Non-pigmented ciliary epithelial cell (primary cell): Measurements from ENCODE around the gene TSPAN14.
"Not testable (repeated sequence)": the region's sequence is repeated elsewhere in the genome, so short reads cannot be mapped to it uniquely, and the experiment has no call there.

Experiments
- DNase-seq: peaks from one replicate; pipeline ENCODE4 v3.0.0-alpha.2; 2010; ENCODE audit warnings: low read depth

Gene TSPAN14

DNA sequence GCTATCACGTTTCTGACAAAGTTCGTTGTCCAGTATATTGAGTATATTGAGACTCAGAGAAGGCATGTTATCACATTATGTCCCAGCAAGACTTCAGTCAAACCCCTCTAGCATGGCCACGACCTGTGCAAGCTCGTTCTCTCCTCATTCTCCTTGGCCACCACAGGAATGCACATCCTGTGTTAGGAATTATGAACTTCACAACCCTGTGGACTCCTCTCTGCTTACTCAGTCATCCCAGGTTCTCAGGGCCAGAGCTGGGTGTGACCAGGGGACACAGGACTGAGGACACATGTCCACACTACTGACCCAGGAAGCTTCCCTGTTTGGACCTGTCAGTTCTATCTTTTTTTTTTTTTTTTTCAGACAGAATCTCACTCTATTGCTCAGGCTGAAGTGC lies 87.9 kb downstream of the TSPAN14 start:
- peak; percentile 27 for DNase-seq

DNA sequence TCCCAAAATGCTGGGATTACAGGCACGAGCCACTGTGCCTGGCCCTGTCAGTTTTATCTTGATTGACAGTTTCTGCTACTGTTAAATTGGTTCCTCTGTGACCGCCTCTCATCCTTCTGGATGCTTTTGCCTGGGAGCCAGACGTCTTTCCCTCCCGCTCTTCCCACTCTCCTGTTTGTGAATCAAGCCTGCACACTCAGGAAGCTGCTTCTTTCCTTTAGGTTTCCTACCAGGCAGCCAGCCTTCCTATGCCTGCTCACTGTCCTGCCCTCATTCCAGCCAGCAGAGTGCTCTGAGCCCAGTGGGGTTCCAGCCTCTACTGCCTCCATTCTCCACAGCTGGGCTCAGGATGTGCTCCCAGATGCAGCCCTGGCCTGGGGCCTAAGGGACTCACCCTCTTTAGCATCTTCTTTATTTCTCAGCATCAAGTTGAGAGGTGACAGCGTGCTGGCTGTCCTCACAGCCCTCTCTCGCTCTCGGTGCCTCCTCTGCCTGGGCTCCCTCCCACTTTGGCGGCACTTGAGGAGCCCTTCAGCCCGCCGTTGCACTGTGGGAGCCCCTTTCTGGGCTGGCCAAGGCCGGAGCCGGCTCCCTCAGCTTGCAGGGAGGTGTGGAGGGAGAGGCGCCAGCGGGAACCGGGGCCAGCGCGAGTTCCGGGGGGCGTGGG lies 88.7 kb downstream of the TSPAN14 start:
- no peak for DNase-seq

DNA sequence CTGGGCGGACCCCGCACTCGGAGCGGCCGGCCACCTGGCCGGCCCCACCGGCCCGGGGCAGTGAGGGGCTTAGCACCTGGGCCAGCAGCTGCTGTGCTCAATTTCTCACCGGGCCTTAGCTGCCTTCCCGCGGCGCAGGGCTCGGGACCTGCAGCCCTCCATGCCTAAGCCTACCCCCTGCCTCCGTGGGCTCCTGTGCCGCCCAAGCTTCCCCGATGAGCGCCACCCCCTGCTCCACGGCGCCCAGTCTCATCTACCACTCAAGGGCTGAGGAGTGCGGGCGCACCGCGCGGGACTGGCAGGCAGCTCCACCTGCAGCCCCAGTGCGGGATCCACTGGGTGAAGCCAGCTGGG lies 89.2 kb downstream of the TSPAN14 start:
- DNase-seq = not testable (repeated sequence)

DNA sequence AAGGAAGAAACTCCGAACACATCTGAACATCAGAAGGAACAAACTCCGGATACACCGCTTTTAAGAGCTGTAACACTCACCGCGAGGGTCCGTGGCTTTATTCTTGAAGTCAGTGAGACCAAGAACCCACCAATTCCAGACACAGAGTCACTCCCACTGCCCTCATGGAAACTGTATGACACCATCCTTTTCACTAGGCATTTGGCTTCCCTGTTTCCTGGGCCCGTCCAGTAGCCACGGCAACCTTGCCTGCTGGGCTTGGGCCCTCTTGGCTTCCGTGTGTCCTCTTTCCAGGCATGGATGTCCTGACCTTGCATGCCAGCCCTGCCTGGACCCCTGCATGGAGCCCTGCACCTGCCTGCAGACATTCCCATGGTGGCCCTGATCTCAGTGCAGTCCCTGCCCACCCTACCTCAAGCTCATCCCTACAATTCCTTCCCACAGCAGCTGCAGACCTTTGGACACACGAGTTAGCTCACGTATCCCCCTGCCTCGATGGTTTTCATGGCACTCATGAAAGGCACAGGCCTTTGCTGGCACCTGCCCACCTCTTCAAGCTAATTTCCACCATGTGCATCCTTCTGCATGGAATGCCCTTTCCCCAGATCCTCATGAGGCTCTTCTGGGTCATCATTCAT lies 90.3 kb downstream of the TSPAN14 start:
- DNase-seq = no peak

DNA sequence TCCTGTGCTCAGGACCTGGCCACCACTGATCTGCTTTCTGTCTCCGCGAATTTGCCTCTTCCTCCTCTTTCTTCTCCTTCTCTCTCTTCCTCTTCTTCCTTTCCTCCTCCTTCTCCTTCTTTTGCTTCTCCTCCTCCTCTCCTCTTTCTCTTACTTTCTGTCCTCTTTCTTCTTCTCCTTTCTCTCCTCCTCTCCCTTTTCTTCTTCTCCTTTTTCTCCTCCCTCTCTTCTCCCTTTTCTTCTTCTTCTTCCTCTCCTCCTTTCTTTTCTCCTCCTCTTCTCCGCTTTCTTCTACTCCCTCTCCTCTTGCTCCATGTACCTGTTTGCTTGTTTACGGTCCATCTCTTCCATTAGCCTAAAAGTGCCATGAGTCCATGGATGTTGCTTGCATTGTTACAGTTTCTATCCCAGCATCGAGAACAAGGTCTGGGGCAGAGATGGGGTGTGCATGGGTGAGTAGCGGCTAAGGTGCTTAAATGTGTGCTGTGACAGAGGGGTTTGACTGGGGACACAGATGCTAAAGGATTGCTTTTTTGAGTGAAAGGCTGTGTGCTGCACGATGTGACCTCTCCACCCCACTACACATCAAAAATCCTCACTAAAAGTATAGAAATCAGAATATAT lies 91.3 kb downstream of the TSPAN14 start:
- no peak for DNase-seq

DNA sequence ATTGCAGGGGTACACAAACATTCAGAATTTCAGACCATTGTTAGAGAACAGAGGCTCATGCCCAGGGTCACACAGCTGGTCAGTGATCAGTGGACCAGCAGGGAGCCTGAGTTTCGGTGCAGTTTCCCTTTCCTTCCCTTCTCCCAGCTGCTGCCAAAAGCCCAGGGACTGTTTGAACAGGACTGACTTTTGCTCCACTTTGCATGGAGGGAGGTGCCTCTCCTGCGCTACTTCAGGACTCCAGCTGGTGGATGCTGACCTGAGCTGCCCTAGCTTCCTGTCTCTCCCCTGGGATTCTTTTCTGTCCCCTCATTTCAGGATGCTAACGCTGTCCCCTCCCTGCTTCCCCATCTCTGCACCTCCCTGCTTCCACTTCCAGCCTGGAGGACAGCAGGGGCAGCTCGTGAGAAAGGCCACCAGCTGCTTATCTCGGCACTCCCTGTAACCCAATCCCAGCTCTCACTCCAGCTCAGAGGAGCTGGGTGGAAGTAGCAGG lies 98.1 kb downstream of the TSPAN14 start:
- DNase-seq = no peak

DNA sequence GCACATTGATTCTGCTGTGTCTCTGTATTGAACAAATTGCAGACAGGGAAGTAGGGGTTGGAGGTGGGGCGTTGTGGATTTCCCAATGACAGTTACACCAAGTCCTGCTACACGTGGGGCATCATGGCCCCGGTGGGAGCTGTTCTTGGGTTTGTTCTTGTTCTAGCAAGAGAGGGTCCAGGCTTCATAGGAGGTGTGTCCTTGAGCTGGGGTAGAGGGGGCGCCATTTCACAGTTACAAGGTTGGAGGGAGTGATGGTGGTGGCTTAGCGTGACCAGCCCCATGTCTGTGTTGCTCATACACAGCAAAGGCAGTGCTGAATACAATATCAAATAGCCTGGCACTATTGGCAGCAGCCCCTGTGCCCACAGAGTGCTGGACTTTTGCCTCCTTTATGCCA lies 99.3 kb downstream of the TSPAN14 start:
- no peak for DNase-seq

DNA sequence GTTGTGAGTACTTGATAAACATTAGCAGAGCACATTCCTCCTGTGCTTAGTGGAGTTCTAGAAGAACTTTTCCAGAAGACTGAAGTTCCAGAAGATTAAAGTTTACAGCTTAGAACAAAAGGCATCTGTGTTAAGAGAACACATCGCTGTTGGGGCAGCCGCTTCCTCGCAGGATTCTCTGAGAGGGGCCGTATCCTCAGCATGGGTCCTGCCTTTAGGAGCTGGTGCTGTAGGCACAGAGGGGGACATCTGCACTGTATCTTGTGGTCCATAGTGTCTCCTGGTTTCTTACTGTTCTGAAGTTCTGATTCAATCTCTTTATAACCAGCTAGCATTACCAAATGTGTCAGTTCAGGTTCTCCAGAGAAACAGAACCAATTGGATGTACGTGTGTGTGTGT lies 99.9 kb downstream of the TSPAN14 start:
- DNase-seq = no peak

DNA sequence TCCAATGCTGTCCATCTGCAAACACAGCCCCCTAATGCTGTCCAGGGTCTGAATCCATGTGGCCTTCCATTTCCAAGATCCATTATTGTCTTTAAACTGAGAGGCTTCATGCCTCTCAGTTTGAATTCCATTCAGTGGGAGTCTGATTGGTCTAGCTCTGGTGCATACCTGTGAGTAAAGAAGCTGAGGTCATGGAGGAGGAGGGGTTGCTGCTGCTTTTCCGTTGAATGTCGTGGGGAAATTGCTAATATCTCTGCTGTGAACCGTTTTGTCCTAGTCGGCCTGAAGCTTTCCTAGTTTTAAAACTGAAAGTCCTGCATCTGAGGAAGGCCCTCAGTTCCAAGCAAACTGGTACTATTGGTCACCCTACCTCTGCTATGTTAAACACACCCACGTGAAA lies 101.3 kb downstream of the TSPAN14 start:
- DNase-seq = no peak

DNA sequence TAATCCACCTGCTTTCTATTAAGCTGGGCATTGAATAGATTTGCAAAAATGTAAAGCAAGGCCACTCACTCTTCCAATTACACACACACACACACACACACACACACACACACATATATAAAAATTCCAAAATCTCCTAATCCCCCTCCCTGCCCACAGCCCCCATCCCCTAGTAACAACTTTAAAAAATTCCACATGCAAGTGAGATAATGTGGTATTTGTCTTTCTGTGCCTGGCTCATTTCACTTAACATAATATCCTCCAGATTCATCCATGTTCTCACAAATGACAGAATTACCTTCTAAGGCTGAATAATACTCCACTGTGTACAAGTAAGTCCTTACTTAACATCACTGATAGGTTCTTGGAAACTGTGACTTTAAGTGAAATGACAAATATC lies 107.8 kb downstream of the TSPAN14 start:
- no peak for DNase-seq

DNA sequence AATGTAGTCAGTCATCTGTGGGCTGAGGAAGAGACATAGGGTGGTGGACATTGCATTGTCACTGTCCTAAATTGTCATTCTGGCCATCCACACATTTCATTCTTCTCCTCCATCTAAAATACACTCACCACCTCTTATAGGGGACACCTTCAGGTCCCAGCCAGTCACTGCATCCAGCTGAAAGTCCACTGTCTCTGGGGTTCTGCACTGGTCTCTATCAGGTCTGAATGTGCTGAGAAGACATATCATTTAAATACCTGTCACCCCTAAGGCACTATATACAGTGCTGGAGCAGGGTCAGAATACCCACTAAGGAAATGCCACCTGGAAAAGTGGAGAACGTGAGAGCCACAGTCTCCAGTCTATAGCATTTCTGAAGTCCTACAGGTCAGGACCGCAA lies 113.2 kb downstream of the TSPAN14 start:
- no peak for DNase-seq

DNA sequence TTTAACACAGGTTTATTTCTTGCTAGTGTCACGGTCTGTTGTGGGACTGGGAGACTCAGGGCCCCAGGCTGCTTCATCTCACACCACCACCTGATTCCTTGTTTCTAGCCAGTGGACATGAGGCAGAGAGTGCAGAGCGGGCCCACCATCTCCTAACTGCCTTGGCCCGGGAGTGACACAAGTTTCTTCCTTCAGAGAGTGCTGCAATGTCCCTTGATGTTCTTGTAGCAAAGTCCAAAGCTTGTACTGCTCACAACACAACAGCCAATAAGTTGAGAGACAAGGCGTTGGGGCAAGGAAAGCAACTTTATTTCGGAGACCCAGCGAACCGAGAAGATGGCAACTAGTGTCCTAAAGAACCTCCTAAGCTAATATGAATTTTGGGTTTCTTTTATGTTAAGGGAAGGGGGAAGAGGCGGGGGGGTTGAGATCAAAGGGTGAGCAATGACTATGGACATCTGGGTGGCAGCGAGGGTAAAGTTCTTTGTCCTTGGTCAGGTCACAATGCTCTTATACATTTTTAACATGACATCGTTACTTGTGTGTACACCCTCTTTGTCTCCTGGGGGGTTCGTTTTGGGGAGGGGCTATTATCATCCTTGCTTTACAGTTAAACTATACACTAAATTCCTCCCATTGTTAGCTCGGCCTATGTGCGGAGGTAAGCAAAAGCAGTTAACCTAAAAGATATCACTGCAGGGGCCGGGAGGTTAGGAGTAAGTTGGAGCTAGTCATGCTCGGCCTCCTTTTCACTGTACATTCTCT lies 115.2 kb downstream of the TSPAN14 start:
- no peak for DNase-seq

DNA sequence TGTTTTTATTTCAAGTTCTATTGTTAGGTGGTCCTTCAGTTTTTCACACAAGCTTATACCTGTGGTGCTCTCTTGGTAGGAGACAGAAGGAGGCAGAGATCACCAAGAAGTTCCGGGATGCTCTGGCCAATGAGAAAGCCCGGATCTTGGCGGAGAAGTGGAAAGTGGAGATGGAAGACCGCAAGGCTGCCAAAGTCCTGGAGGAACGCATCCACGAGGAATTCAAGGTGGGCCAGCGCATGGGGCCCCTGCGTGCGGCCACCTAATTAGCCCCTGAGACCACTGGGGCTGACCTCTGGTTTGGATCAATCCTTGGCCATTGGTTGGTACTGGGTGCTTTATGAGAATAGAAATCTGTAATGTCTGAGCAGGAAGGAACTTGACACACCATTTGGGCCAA lies 117.2 kb downstream of the TSPAN14 start:
- no peak for DNase-seq

DNA sequence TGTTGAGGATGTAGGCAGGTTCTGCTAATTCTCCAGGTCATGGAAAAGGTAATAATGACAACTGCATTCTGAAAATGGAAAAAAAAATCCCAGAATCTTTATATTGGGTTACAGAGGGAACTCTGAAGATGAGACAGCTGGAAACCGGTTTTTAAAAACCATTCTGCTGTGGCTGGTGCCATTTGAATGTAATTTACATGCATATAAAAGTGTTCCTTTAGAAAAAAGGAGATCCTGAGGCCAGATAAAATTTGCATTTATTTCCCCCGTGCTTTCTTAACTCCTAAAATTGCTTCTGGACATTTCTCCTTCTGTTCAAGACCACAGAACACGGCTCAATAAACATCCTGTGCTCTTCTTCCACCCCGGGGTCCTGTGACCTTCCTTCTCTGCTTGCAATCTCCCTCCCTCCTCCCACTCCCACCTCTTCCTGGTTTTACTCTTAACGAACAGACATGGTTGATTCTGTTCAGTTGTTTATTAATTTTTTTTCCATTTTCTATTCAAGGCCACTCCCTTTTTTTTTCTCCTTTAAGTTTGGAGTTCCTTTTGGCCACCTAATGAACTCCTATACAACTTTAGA lies 125.2 kb downstream of the TSPAN14 start:
- no peak for DNase-seq

DNA sequence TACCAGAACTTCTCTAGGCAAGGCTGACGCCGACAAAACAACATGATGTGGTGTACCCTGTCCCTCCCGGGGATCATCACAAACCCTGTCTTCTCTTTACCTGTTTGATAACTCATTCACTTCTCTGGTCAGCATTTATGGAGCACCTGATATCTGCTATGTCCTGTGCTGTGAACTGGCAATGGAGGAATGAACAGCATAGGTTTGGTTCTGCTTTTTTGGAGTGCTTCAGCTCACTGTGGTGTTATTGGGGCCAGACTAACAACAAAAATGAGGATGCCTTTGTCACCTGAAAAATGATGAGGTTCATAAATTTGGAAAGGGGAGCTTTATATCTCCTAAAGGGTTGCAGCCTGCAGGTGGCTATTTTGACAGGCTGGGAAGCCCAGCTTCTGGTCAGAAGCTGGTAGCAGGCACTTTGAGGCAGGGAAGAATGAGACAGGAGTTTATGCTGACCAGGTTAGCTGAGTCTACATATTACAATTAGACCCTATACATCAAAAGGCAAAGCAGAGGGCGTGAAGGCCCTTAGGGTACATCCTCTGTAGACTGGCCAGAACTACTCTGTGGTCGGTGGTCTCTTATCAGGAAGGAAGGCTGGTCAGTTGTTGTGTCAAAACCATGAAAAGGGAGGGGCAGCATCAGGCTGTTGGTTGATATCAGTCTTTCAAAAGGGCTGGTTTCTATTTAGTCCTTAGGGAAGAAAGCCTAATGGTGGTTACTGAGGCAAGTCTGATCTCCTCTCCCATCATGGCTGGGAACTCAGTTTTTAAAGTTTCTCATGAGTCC lies 125.9 kb downstream of the TSPAN14 start:
- DNase-seq = no peak

DNA sequence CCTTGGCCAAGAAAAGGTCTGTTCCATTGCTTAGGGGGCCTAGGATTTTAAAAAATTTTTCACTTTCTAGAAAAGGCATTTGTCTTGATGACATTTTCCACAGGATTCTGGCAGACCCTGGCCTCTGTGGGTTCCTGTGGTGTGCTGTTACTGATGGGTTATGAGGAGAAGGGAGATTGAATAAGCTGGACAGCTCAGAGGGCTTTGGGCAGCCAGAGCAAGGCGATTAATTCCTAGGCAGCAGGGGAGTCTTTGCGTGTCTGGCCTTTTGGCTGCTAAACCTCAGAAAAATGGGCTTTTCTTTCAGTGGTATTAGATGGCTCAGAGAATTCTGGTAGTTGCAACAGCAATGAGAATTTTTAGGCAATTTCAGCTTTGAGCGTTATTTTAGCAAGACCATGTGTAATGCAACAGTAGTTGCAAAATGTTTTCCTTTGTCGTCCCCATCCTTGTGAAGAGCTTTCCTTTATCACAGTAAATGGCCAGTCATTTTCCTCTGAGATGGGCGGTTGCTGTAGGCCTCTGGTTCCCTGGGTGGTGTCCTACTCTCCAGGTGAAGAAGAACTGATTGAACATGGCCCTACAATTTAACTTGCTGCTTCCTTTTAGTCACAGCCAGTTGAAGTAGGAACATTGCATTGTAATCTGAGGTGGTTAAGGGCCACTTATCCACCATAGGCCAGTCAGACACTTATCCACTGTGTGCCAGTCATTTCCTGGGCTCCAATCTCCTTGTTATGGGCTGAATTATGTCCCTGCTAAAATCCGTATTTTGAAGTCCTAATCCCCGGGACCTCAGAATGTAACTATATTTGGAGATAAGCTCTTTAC lies 126.7 kb downstream of the TSPAN14 start:
- DNase-seq = no peak

DNA sequence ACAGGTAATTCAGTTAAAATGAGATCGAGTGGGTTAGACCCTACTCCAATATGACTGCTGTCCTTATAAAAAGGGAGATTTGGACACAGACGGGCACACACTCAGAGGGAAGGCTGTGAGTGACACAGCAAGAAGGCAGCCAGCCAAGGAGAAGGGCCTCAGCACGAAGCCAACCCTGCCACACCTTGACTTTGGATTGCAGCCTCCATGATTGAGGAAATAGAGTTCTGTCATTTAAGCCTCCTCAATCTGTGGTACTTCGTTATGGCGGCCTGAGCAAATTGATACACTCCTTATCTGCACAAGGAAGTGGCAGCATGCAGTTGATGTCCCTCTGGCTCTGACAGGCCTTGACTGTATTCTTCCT lies 127.3 kb downstream of the TSPAN14 start:
- DNase-seq = no peak

DNA sequence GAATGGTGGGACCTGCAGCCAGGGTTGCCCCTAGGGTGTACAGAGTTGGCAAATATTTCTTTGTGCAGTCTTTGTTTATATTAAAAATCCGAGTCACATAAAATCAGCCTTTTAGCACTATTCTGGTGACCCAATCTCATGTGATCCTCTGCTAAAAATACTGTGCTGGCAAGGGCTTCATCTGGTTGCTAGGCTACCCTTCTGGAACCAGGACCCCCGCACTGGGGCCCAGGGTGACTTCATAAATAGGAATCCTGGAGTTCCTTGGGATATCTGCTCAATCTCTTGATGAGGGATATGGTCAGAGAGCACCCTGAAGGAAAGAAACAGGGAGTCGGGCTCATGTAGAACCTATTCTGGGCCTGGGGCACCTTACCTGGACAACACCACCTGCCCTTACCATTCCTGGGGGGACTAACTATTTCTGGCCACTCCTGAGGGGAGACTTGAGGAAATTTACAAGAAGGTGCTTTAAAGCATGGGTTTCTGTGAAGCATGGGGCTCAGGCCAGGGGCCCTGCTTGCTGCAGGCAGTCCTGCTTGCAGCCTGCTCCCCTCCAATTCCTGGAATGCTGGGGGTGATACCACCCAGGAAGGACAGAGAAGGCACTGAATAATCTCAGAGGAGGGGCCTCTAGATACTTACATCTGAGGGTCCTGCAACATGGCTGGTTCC lies 128.3 kb downstream of the TSPAN14 start:
- no peak for DNase-seq
